GM19324 (cell line): ENCODE results near the gene RIN1.
"Not testable (repeated sequence)": the region's sequence is repeated elsewhere in the genome, so short reads cannot be mapped to it uniquely, and the experiment has no call there.

Experiments used
- ATAC-seq: cut with Tn5 transposase; IDR thresholded peaks from one replicate; pipeline ENCODE4 v1.9.1; 2021; ENCODE audit warnings: mild to moderate bottlenecking, moderate library complexity; ENCODE audit not compliant: unreplicated experiment, low FRiP score

The RIN1 gene, protein sequence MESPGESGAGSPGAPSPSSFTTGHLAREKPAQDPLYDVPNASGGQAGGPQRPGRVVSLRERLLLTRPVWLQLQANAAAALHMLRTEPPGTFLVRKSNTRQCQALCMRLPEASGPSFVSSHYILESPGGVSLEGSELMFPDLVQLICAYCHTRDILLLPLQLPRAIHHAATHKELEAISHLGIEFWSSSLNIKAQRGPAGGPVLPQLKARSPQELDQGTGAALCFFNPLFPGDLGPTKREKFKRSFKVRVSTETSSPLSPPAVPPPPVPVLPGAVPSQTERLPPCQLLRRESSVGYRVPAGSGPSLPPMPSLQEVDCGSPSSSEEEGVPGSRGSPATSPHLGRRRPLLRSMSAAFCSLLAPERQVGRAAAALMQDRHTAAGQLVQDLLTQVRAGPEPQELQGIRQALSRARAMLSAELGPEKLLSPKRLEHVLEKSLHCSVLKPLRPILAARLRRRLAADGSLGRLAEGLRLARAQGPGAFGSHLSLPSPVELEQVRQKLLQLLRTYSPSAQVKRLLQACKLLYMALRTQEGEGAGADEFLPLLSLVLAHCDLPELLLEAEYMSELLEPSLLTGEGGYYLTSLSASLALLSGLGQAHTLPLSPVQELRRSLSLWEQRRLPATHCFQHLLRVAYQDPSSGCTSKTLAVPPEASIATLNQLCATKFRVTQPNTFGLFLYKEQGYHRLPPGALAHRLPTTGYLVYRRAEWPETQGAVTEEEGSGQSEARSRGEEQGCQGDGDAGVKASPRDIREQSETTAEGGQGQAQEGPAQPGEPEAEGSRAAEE

DNA sequence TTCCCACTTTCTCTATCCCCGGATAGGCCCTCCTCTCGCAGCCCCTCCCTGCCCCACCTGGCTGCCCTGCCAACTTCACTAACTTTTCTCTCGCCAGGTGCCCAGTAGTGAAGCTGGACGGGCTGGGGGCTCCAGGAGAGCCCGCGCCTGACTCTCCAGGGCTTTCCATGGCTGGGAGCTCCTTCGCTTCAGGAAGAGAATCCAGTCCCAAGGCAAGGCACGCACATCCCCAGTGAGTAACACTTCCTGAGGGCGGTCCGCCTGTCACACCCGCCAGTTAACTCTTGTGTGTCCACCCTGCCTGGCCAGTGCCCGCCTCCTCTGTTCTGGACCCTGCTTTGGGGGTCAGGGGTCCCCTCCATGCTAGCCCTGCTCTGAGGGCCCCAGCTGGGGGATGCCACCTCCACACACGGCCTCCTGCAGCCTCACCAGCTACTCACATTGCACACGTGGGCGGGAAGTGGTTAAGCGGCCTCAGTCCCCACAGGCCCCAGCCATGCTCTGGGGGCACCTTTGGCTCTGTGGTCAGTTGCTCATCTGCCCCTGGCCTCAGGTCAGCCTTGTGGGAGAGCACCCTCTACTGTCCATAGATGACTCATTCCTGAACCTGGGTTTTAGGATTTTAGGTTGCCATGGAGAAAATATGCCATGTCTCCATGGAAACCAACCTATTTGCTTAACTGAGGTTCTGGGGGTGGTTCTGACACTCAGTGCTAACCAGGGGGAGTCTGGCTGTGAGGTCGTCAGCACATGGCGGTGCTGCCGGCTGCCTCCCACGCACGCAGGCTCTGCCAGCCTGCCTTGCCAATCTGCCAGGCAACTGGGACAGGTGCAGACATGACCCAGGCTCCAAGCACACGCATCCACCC is at the start of gene RIN1:
RIN1 (minus strand) TSS at position 201 of the 869 bp plus-strand sequence; CDS start at position 169, 32 bp downstream.
- peak; percentile 35 for ATAC-seq

DNA sequence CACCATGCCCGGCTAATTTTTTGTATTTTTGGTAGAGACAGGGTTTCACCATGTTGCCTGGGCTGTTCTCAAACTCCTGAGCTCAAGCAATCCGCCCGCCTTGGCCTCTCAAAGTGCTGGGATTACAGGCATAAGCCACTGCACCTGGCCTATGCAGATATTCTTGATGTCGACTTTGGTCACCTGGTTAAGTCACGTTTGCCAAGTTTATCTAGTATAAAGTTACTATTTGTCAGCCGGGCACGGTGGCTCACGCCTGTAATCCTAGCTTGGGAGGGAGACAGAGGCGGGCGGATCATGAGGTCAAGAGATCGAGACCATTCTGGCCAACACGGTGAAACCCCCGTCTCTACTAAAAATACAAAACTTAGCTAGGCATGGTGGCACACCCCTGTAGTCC is 48.1 kb upstream of the RIN1 start:
- not testable (repeated sequence) for ATAC-seq

DNA sequence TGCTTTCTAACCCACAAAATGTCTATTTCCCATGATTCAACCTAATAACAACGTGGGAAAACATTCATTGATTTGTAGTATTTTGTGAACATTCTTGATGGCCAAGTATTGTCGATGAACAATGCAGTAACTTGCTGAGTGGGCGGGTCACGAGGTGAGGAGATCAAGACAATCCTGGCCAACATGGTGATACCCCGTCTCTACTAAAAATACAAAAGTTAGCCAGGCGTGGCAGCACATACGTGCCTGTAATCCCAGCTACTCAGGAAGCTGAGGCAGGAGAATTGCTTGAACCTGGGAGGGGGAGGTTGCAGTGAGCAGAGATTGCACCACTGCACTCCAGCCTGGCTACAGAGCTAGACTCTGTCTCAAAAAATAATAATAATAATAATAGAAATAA is 44.0 kb upstream of the RIN1 start:
- not testable (repeated sequence) for ATAC-seq

DNA sequence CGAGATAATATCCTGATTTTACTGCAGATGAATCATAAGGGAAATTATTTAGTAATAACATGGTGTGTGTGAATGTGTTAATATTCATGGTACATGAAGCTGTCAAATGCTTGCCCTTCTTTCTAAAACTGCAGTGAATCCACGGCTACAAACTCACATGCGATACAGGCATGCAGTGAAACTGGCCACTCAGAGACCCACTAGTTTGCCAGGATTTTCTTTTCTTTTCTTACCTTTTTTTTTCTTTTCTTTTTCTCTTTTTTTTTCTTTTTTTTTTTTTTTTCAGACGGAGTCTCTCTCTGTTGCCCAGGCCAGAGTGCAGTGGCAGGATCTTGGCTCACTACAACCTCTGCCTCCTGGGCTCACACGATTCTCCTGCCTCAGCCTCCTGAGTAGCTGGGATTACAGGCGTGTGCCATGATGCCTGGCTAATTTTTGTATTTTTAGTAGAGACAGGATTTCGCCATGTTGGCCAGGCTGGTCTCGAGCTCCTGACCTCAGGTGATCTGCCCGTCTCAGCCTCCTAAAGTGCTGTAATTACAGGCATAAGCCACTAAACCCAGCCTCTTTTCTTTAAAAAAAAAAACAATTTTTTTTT is 37.6 kb upstream of the RIN1 start:
- ATAC-seq, result not testable (repeated sequence)

DNA sequence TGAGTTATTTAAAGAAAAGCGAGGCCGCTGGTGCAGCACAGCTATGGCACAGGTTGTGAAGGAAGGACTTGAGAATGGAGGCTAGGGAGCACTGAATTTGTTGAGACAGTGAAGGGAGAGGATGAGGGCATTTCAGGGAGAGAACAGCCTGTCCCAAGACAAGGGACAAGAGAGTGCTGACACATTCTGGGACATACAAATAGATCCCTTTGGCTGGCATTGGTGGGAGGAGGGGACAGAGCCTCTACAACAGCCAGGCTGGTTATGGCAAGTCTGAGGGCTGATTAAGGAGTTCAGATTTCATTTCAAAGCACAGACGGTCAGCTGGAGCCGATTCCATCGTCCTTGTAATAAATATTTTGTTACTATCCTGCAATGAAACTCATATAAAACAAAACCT is 37.0 kb upstream of the RIN1 start:
- no peak for ATAC-seq

DNA sequence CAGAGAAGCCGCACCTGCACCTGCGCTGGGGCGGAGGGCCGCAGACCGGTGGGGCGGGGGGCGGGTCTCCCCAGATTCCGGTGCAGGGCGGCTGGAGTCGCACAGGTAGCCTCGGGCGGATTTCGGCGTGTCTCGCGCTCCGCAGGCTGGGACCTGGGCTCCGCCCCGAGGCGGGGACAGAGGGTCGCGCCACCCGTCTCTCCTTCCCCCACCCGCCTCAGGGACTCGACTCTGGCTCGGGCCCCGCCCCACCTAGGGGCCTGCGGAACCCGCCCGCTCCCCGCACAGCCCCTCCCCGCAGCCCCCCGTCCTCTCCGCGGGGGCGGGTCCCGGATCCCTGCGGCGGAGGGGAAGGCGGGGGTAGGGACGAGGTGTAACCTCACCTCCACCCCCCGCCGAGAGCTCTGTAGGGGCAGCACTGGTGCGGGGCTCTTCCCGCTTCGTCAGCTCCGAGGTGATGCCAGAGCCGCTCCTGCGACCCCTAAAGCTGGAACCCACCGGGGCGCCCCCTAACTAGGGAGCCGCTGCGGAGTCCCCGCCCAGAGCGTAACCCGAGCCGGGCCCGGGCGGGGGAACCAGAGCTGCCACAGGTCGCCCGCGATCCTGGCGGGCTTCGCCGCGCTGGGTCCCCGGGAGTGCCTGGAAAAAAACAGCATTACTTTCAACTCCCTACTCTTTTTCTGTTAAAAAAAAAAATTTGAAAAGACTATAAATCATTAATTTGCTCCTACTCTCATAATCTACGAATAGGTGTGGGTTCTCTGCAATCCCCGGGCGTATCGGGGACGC is 35.6 kb upstream of the RIN1 start, which contains the start of gene SLC29A2:
SLC29A2 (minus strand) TSS at position 134 of the 789 bp plus-strand sequence. CDS start 169 bp downstream, outside the sequence.
- no peak for ATAC-seq

DNA sequence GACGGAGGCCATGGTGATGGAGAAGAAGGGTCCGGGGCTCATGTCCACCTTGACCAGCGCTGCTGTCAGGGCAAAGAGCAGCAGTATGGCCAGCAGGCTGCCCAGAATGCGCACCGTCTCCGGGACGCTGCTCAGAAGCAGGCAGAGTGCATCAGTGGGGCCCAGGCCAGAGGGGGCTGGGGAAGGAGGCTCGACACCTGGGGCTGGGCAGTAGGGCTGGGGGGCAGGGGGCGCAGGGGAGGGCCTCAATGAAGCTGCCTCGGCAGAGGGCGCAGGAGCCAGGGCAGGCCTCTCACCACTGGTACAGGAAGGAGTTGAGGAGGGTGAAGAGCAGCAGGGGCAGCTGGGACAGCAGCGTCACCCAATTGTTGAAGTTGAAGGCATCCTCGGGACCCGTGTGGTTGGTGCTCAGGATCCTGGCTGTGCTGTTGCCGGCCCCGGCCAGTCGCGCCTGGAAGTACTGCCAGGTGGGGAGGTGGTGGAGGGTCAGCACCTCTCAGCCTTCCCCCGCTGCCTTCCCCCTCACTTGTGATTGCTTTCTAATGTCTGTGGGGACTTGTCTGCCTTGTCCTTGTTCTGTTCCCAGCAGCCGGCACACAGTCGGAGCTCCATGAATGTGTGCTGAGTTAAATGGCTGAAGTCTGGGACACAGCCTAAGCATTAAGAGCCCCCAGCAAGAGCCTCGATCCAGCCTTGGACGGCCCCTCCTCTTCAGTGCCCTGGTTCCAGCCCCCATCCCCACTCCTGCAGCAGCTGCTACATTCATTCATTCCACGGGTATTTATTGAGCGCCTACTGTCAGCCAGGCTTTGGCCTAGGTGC is 33.0 kb upstream of the RIN1 start:
- ATAC-seq, result no peak

DNA sequence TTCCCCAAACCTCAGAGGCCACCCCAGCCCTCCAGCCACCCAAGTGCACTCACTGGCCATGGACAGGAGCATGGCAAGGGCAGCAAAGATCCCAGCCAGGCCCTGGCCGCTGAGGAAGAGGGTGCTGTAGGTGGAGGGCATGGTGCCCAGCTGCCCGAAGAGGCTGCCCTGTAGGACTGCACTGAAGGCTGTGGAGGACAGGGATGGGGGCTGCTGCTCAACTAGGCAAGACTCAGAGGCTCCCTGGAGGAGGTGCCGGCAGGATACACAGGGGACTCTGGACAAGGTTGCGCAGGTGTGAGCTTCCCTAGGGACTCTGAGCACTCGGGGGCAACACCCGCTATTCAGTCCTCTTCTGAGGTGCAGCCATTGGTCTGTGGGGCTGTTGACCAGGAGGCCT is 32.2 kb upstream of the RIN1 start:
- no peak for ATAC-seq

DNA sequence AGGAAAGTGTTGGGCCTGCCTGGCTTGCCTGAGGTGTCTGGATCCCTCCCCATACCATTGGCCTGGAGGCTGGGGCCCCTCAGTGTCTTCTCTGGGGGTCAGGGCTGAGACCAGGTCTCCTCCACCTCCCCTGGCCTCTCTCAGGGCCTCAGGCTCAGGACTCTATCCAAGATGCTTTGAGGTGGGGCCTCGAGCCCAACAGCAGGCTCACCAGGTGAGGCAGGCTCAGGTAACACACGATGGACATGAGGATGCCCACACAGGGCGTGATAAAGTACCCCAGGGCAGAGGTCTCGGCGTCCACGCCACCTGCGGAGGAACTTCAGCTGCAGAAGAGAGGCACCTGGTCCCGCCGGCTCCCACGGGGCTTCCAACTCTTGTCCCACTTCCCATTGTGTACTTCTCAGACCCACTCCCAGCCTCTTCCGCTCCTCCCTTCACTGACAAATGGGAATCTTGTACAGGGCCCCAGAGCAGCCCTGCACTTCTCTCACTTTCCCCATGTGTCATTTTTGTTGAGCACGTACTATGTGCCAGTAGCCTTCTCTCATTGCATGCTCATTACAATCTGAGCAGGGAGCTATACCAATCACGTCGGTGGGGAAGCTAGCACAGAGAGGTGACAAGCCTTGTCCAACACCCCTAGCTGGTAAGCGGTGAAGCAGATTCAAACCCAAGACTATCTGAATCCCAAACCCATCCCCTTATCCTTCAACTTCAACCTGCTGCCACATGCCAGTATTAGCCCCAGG is 31.5 kb upstream of the RIN1 start:
- no peak for ATAC-seq

DNA sequence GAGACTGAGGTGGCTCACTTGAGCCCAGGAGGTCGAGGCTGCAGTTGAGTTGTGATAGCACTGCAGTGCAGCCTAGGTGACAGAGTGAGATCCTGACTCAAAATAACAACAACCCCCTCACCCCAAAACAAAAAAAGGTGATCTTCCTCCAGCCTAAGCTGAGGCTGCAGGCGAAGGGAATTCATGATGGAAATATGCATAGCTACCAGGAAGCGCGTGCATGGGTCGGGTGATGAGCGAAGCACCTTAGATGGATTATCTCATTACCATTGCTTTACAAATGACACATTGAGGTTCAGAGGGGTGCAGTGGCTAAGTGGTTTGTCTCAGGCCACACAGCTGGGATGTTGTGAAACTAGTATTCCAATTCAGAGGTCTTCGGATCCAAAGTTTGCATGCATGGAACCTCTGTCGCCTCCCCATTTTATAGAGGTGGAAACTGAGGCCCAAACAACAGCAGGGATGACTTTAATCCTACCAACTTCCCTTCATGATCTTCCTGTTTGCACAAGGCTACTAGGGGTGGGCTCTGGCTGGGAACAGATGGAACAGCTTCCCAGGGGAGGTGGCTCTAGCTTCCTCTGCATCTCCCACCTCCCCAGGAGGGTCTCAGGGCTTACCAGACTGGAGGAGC is 30.7 kb upstream of the RIN1 start:
- no peak for ATAC-seq

DNA sequence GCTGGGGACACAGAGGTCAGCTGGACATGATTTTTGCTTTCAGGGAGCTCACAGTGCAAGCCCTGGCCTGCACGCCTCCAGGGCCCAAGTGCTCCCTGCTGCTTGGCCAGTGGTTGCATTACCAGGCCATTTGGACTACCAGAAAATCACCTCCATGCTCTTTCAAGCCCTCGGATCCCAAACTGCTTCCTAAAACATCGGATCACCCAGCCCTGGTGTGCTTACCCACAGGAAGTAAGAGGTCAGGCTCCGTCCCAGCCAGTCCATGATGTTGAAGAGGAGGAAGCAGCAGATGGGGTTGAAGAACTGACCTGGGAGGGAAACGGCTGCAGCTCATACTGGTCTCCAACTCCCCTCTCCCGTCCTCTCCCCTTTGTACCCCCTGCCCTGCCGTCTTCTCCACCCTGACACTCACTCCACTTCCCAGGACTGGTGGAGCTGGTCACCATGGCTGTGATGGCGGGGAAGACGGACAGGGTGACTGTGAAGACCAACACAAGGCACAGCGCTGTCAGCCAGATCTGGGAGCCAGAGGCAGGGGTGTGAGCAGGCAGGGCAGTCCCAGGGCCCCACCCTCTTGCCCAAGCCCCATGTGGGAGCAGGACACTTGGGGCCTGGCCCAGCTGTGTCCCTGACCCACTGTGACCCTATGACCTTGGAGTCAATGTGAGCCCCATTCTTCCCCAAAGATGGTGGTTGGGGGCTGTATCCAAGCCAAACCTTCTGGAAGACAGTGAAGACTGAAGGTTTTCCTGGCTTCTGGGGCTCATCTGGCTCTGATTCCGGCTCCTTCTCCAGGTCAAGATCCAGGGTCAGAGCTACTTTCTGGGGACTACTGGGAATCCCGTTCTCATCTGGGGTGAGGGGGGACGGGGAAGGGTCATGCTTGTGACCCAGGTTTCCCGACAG is 29.7 kb upstream of the RIN1 start:
- ATAC-seq, result no peak

DNA sequence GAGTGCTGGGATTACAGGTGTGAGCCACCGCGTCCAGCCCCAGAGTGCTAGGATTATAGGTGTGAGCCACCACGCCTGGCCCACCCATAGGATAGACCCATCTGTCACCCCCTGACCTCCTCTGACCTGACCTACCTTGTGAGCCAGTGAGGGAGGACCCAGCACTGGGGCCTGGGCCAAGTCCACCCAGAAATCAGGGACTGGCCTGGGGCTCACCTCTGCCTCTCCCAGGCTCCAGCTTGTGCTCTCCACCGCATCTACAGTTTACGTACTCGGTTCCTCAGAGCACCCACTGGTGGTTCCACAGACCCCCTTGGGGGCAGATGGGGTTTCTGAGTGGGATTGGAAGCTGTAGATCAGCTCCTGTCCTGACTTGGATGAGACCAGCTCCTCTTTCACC is 28.9 kb upstream of the RIN1 start:
- no peak for ATAC-seq

DNA sequence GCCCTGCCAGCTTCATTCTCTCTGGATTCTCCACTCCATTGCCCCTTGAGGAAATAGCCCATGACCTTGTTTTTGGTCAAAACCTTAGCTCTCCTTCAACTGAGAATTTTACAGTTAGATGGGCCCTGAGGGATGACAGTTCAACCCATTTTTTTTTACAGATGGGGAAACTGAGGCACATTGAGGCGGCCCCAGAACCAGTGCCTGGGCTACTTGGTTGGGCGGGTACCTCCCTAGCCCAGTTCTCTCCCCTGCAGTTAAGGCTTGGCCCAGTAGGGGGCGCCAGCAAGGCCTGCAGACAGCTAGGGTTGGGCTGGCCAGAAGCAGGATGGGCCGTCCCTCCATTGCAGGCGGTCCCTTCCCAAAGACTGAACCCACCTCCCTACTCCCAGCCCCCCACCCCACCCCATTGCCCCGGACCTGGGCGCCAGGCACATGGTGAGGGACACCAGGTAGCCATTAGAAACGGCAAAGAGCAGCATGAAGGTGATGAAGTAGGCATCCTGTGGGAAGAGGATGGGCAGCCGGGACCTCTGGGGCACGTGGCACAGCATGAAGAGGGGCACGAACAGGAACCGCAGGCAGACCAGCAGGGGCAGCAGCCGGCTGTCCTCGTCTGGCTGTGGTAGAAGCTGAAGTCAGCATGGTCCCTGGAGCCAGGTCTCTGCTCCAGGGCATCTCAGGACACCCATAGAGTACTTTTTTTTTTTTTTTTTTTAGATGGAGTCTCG is 27.7 kb upstream of the RIN1 start:
- ATAC-seq, result no peak

DNA sequence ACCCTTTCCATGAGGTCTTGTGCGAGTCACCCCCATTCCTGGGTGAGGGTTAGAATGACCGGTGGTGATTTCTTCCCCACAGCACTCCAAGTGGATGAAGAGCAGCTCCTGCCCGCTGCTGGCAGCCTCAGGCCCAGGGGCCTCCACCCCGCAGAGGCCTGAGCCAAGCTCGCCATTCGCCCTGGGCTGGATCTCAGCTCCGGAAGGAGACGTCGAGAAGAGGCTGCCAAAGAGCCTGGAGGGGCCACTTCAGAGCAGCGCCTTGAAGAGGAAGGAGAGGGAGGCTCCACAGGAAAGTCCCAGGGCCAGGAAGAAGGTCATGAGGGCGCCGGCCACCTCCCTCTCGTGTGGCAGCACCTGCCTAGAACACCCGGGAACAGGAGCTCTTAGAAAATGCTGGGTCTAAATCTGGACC is 27.0 kb upstream of the RIN1 start:
- ATAC-seq, result no peak

DNA sequence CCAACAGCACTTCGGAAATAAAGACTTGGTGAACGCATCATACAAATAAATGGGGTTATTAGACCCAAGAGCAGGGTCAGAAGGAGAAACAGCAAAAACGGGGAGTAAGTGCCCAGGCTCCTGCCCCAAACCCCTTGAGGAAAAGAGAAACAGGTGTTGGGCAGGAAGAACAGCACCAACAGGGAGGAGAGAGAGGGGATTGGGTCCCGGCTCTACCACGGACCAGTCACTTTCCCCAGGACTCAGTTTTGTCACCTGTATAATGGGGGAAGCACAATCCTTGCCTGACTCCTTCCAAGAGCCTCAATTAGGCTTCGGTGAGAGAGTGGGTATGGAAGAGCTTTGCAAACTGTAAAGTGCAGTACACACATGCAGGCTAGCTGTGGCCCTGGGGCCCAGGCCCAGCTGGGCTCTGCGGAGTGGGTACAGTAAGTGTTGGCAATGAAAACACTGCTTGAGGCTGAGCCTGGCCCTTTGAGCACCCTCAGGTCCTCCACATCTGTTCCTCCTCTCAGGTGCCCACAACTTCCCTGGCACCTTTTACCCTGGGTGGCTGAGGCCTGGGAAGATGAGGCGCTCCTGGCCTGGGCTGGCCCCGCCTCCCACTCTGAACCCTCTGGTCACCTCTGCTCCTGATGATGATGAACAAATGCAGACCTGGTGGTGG is 26.4 kb upstream of the RIN1 start:
- no peak for ATAC-seq
